Thyroid gland (tissue), 4 donors: ENCODE measurements around the gene MAVS. TPM values are rescaled to one million over a fixed set of nuclear protein-coding genes. Genes with fewer than 3 reads are reported as not detected.
A peak's percentile ranks its signal among the peaks of the same experiment; 100 is the strongest.
"Not testable (repeated sequence)": the region's sequence is repeated elsewhere in the genome, so short reads cannot be mapped to it uniquely, and the experiment has no call there.

ENCODE experiments used
- DNase-seq, 2 donors: peaks; one replicate each; pipeline ENCODE4 v3.0.0-alpha.2; 2019
- H3K27ac ChIP-seq, 3 donors: fragments of 200-600 bp; sonication (generic); 1 replicate in 2 of 3; 2 replicates in 1 of 3; pipeline ENCODE4 v1.5.1; 2016 to 2019; ENCODE audit warnings: mild to moderate bottlenecking in 1 of 3, moderate library complexity in 1 of 3
- H3K27me3 ChIP-seq: fragments of 200-600 bp; sonication (generic); one replicate; pipeline ENCODE4 v1.5.1; 2019
- H3K36me3 ChIP-seq, 2 donors: fragments of 200-600 bp; sonication (generic); one replicate each; pipeline ENCODE4 v1.5.1; 2016 to 2019
- H3K4me1 ChIP-seq, 2 donors: fragments of 200-600 bp; sonication (generic); one replicate each; pipeline ENCODE4 v1.5.1; 2017 to 2019
- H3K4me3 ChIP-seq, 3 donors: fragments of 200-600 bp; sonication (generic); replicated peaks in 1 of 3; 1 replicate in 2 of 3; 2 replicates in 1 of 3; pipeline ENCODE4 v1.5.1; 2016; ENCODE audit warnings: mild to moderate bottlenecking in 1 of 3
- H3K9me3 ChIP-seq: fragments of 200-600 bp; sonication (generic); one replicate; pipeline ENCODE4 v1.5.1; 2017
- POLR2A ChIP-seq, 2 donors: fragments of 450-650 bp; IDR thresholded peaks; one replicate each; pipeline ENCODE4 v1.6.1; 2017; ENCODE audit warnings: antibody characterized with exemption in 2 of 2, mild to moderate bottlenecking in 2 of 2, moderate library complexity in 1 of 2
- WGBS, 2 donors: methylation state at CpG; one replicate each; pipeline ENCODE4 v1.1.5; 2017; 5-methylcytosine and 5-hydroxymethylcytosine counted together
- intact Hi-C: fragments of 100-400 bp; cut with DNase I; formaldehyde crosslinking; loops from one replicate; pipeline ENCODE4 v1.15.1; 2023
- total RNA-seq, 4 donors: library from RNA; depleted of rRNA; stranded (reverse); fragments of >200 nt; gene quantifications; one replicate each; pipeline ENCODE4 v1.2.3, GENCODE V29; 2016
- TF ChIP-seq, protein P1 (sequence below), 6 experiments: fragments of 200-600 bp in 3 of 6; fragments of 450-650 bp in 3 of 6; sonication (generic) in 3 of 6; IDR thresholded peaks; one replicate each; pipeline ENCODE4 v1.5.1; 2016 to 2019; ENCODE audit warnings: antibody characterized with exemption in 6 of 6, mild to moderate bottlenecking in 2 of 6, inconsistent platforms in 1 of 6, moderate library complexity in 1 of 6

The MAVS gene
- total RNA-seq, 4 donors from 2014 or later = 30.4 to 52.3 (median 39.0) TPM

DNA sequence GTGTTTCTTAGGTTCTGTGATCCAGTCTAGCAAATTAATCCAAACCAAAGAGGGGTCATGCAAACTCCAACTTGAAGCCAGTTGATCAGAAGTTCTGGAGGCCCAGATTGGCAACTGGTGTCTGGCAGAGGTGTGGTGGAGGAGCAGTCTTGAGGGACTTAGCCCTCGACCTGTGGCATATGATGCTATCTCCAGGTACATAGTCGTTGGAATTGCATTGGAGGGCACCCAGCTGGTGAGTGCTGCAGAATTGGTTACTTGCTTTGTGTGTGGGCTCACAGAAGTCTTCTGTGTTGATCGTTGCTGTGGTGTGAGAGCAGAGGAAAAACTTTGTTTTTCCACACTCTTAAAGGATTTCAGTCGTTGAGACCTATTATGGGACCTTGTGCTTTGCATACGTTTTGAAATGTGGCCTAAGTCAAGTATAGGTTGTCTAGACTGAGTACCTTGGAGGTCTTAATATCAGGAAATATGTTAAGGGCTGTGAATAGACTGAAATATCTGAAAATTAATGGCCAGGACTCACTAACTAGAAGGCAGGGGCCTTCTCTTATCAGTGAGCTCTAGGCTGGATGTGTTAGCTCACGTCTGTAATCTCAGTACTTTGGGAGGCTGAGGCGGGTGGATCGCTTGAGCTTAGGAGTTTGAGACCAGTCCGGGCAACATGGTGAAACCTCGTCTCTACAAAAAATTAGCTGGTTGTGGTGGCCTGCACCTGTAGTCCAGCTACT is 50.4 kb downstream of the MAVS start:
- TF ChIP-seq, protein P1, sequence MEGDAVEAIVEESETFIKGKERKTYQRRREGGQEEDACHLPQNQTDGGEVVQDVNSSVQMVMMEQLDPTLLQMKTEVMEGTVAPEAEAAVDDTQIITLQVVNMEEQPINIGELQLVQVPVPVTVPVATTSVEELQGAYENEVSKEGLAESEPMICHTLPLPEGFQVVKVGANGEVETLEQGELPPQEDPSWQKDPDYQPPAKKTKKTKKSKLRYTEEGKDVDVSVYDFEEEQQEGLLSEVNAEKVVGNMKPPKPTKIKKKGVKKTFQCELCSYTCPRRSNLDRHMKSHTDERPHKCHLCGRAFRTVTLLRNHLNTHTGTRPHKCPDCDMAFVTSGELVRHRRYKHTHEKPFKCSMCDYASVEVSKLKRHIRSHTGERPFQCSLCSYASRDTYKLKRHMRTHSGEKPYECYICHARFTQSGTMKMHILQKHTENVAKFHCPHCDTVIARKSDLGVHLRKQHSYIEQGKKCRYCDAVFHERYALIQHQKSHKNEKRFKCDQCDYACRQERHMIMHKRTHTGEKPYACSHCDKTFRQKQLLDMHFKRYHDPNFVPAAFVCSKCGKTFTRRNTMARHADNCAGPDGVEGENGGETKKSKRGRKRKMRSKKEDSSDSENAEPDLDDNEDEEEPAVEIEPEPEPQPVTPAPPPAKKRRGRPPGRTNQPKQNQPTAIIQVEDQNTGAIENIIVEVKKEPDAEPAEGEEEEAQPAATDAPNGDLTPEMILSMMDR (IDR thresholded peaks at IDR 0.05) = no peak
- TF ChIP-seq POLR2A (IDR thresholded peaks at IDR 0.05) = no peak
- Histone ChIP-seq H3K27ac (no peak overlapping the region), H3K27me3 (no peaks in the 10 kb centered on the region), H3K9me3 (no peaks in the 10 kb centered on the region), H3K4me1 (peaks cover 30 to 84% of the 10 kb centered on the region in 2 donors), H3K4me3 (no peak overlapping the region), H3K36me3 (no peaks in the 10 kb centered on the region)
- intact Hi-C loops = loop anchor here (10.0 kb wide), 1 partner anchor 118 kb away; the partner anchor contains the start of gene RNF24
- WGBS, 2 donors = 67 to 69% methylated on average over 10 of the region's 10 CpGs
- peak in 1 of 2 donors; percentile 1 for DNase-seq

DNA sequence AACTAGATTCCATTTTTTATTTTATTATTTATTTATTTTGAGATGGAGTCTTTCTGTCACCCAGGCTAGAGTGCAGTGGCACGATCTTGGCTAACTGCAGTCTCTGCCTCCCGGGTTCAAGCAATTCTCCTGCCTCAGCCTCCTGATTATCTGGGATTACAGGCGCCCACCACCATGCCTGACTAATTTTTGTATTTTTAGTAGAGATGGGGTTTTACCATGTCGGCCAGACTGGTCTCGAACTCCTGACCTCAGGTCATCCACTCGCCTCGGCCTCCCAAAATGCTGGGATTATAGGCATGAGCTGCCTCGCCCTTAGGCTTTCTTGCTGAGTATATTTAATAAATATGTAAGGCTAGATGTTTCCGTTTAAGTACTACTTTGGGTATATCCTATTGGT is 51.5 kb downstream of the MAVS start:
- not testable (repeated sequence) for H3K27me3 ChIP-seq, H3K36me3 ChIP-seq, H3K9me3 ChIP-seq, H3K27ac ChIP-seq, H3K4me3 ChIP-seq, DNase-seq
- intact Hi-C loops = loop anchor here (10.0 kb wide), 1 partner anchor 117 kb away; the partner anchor contains the start of gene RNF24
- 81 to 85% methylated on average over 9 of the region's 9 CpGs for WGBS, 2 donors
- peaks cover 23 to 76% of the 10 kb centered on the region in 2 donors for H3K4me1 ChIP-seq

DNA sequence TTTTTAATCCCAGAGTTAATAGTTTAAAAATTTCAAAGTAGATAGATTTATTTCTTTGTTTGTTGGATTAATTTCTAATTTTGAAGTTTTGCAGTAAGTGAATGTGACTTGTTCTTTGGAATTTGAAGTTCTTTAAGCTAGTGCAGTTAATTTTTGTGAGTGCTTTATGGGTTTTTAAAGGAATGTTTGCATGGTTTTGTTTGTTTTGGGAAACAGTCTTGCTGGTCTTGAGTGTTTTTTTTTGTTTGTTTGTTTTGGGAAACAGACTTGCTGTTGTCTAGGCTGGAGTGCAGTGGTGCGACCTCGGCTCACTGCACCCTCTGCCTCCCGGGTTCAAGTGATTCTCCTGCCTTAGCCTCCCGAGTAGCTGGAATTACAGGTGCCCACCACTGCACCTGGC is 52.0 kb downstream of the MAVS start:
- WGBS, 2 donors = 29 to 36% methylated on average over 4 of the region's 4 CpGs
- Histone ChIP-seq H3K36me3 (no peaks in the 10 kb centered on the region), H3K9me3 (no peaks in the 10 kb centered on the region), H3K4me3 (no peak overlapping the region), H3K27ac (no peak overlapping the region), H3K27me3 (no peaks in the 10 kb centered on the region), H3K4me1 (peaks cover 22 to 71% of the 10 kb centered on the region in 2 donors)
- intact Hi-C loops = loop anchor here (10.0 kb wide), 1 partner anchor 116 kb away; the partner anchor contains the start of gene RNF24
- TF ChIP-seq, protein P1 (IDR thresholded peaks at IDR 0.05) = no peak
- no peak for TF ChIP-seq POLR2A (IDR thresholded peaks at IDR 0.05)
- no peak for DNase-seq

DNA sequence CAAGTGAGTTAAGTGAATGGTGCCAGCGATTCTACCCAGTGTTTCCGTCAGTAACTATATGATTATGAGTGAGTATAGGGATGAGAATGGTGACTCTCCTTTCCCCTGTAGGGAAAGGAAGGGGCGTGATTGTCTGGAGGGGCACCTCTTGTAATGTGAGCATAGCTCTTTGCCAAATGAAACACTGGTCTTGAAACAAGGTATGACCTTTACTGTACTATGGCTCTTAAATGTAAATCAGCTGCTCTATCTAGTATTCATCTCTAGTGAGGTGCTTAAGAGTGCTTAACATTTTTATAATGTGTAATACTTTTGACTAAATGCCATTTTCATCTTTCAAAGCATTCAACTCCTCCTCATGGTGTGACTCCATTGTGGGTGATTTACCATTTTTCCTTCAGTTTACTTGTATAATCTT is 53.6 kb downstream of the MAVS start:
- no peak for DNase-seq
- H3K4me3 ChIP-seq = no peak overlapping the region
- intact Hi-C loops = no loop called here
- H3K36me3 ChIP-seq = no peaks in the 10 kb centered on the region
- H3K27me3 ChIP-seq = no peaks in the 10 kb centered on the region
- H3K9me3 ChIP-seq = no peaks in the 10 kb centered on the region
- H3K4me1 ChIP-seq = peaks cover 22 to 56% of the 10 kb centered on the region in 2 donors
- 81 to 84% methylated on average over 3 of the region's 3 CpGs for WGBS, 2 donors
- H3K27ac ChIP-seq = no peak overlapping the region
- no peak for TF ChIP-seq POLR2A (IDR thresholded peaks at IDR 0.05)
- TF ChIP-seq, protein P1 (IDR thresholded peaks at IDR 0.05) = no peak

DNA sequence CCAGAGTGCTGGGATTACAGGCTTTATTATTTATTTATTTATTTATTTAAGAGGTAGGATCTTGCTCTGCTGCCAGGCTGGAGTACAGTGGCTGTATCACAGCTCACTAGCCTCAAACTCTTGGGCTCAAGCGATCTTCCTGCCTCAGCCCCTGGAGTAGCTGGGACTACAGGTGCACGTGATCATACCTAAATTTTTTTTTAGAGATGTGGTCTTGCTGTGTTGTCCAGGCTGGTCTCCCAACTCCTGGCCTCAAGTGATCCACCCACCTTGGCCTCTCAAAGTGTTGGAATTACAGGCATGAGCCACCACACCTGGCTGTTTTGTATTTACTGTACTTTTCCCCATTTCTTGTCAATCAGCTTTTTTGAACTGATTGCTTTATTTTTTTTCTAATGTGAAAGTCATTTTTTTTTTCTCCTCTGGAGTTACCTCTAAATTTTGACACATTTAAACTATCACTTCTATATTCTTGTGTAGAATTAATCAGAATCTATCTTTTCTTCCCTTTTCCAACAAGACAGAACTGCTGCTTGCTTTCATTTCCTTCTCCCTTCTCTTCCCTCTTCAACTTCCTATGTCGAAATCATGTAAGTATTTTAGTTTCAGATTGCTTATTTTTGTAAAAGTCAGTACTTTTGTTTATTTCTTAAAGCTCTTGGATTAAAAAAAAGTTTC is 54.5 kb downstream of the MAVS start:
- peak overlapping the region in 1 of 3 donors; percentile 11 for H3K4me3 ChIP-seq
- TF ChIP-seq, protein P1 (IDR thresholded peaks at IDR 0.05) = no peak
- TF ChIP-seq POLR2A (IDR thresholded peaks at IDR 0.05) = no peak
- 77% methylated on average over 3 of the region's 3 CpGs for WGBS, 2 donors
- intact Hi-C loops = no loop called here
- no peaks in the 10 kb centered on the region for H3K9me3 ChIP-seq
- H3K27ac ChIP-seq = peak overlapping the region in 2 of 3 donors; percentile 0 to 8
- DNase-seq = no peak
- H3K27me3 ChIP-seq = no peaks in the 10 kb centered on the region
- peaks cover 15 to 54% of the 10 kb centered on the region in 2 donors for H3K4me1 ChIP-seq
- H3K36me3 ChIP-seq = no peaks in the 10 kb centered on the region
